ENCODE data around the gene ING4. TPM values are rescaled to one million over a fixed set of nuclear protein-coding genes. Genes with fewer than 3 reads are reported as not detected.

Gene ING4
- total and polyA plus RNA-seq, 2 of the 4 experiments (the other 2 are of a cell fraction), result 22.0 to 47.5 TPM

DNA sequence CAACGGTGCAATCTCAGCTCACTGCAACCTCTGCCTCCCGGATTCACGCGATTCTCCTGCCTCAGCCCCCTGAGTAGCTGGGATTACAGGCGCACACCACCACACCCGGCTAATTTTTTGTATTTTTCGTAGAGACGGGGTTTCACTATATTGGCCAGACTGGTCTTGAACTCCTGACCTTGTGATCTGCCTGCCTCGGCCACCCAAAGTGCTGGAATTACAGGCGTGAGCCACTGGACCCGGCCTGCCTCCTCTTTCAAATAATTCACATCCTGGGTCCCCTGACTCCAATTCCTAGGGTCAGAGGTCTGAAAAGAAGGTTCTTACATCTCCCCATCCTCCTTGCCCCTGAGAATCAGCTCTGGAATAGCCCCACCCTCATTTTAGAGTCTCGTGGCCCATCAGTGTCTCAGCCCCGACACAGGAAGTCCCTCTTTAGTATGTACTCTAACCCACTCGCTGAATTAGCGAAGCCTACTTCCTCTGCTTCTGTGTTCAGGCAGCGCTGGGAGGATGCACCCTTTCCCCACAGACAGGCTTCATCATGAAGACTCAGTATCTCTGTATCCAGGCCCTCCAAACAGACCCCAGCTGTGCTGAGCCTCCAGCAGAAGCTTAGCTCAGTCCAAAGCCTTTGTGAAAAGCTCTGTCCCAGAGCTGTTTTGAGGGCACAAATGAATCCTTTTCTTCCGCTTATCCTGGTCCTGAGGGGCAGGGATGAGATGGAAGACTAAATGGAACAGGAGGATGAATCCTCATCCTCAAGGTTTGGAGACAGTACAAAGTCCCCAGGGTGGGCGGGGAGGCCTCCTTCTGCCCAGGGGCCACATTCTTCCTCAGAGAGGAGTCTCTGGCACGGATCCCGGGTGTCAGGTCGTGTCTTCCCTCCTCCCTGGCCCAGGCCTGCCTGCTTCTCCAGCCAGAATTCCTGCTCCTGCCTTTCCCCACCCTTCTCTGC is 30.6 kb downstream of the ING4 start:
- Histone ChIP-seq H3K23ac (ENCODE audit: low read depth, low read length) (peak overlapping the region; percentile 47; the same call in 1 of the 2 replicates), H3K4me1 (ENCODE audit: control insufficient read depth, insufficient read depth, low read length) (peaks cover 6% of the 10 kb centered on the region; the same call in 1 of the 2 replicates), H2BK15ac (ENCODE audit: low read depth, low read length) (no peak overlapping the region), H2AK9ac (replicated peaks; ENCODE audit: low read depth, low read length, poor library complexity) (no peak overlapping the region), H2BK20ac (ENCODE audit: low read depth, low read length) (no peak overlapping the region), H3K14ac (replicated peaks; ENCODE audit: low read depth, low read length) (no peak overlapping the region), H4K20me1 (ENCODE audit: insufficient read depth, low read length) (no peaks in the 10 kb centered on the region), H3K9ac (ENCODE audit: low read depth, low read length) (no peak overlapping the region), H3K36me3 (ENCODE audit: control insufficient read depth, insufficient read depth, low read length) (no peaks in the 10 kb centered on the region), H3K56ac (ENCODE audit: extremely low read depth, insufficient read depth, low read length) (no peak overlapping the region), H2BK5ac (ENCODE audit: low read depth, low read length, poor library complexity, severe bottlenecking) (no peak overlapping the region), H3K4me3 (ENCODE audit: insufficient read depth, low read depth, low read length) (no peak overlapping the region), H3K9me3 (ENCODE audit: control insufficient read depth, insufficient read depth, low read length) (no peaks in the 10 kb centered on the region), H3K9me1 (ENCODE audit: insufficient read depth, low read length) (no peaks in the 10 kb centered on the region), H4K5ac (ENCODE audit: low read depth, low read length) (no peak overlapping the region; the same call in 1 of the 2 replicates), H4K91ac (ENCODE audit: insufficient read depth, low read depth, low read length) (no peak overlapping the region), H3K27me3 (ENCODE audit: control insufficient read depth, insufficient read depth, low read length) (0 out of 2 replicates have a peak, but pooled peaks cover 4% of the 10 kb centered on the region), H4K8ac (ENCODE audit: low read depth in 2 of 2, low read length in 2 of 2) (peak overlapping the region in 1 of 2 experiments; percentile 46; a peak in 1 of 4 replicates), H3K79me1 (ENCODE audit: low read depth in 1 of 2, low read length in 2 of 2) (no peaks in the 10 kb centered on the region), H3K27ac (ENCODE audit: insufficient read depth, low read length) (no peak overlapping the region), H2BK120ac (ENCODE audit: low read depth, low read length) (no peak overlapping the region), H3K4ac (ENCODE audit: low read depth, low read length) (0 out of 2 replicates have a peak overlapping the region, but pooled peaks have one; percentile 11), H2AFZ (replicated peaks; ENCODE audit: low read length, poor library complexity) (peak overlapping the region; percentile 81), H3K4me2 (ENCODE audit: low read depth, low read length) (no peak overlapping the region), H2AK5ac (ENCODE audit: low read depth, low read length) (peak overlapping the region; percentile 62; the same call in 1 of the 2 replicates), H3K18ac (ENCODE audit: low read depth, low read length) (no peak overlapping the region)
- POLR2A ChIA-PET (ENCODE audit: unreplicated experiment), result no interaction called here
- CTCF ChIA-PET, result no interaction called here
- intact Hi-C loops (cut with micrococcal nuclease), result no loop called here
- BruUV-seq (replicated peaks), result no TSS peak
- in situ Hi-C loops (cut with MboI; ENCODE audit: low sequenced_read_pairs), result no loop called here
- dilution Hi-C loops (cut with HindIII; ENCODE audit: low sequenced_read_pairs, unreplicated experiment), result no loop called here
- ATAC-seq (ENCODE audit: low read depth) (peak; percentile 46), DNase-seq (no peak)
- 91% methylated on average over 8 of the region's 21 CpGs; no CpG with 5 or more reads in 1 of the 2 experiments for WGBS, 2 experiments (ENCODE audit: extremely low coverage in 2 of 2, insufficient read length in 1 of 2)
- no peak for TF ChIP-seq USF2 (IDR thresholded peaks at IDR 0.05; ENCODE audit: low read depth, low read length)
- TF ChIP-seq MAFK (IDR thresholded peaks at IDR 0.05; ENCODE audit: low read depth, low read length), result no peak
- TF ChIP-seq NFE2L2 (IDR thresholded peaks at IDR 0.05; ENCODE audit: low read depth, low read length), result no peak
